K562 (cell line): ENCODE data around the gene FASTK. TPM values are rescaled to one million over a fixed set of nuclear protein-coding genes. Genes with fewer than 3 reads are reported as not detected.

Source experiments
- ATF7 ChIP-seq: fragments of 450-650 bp; IDR thresholded peaks from 2 replicates; pipeline ENCODE4 v1.7.1; 2014; ENCODE audit warnings: mild to moderate bottlenecking, moderate library complexity
- BRCA1 ChIP-seq, 2 experiments: fragments of 450-650 bp in 1 of 2; sonication (generic) in 1 of 2; formaldehyde crosslinking in 1 of 2; IDR thresholded peaks; 2 replicates each; pipeline versions ENCODE4 v1.5.0 to v1.6.1; 2017 to 2020; ENCODE audit warnings: mild to moderate bottlenecking in 1 of 2, missing genetic modification reagents in 1 of 2
- CHD2 ChIP-seq: IDR thresholded peaks from 2 replicates; pipeline ENCODE4 v1.6.1; 2011; ENCODE audit warnings: low read depth, low read length
- CTCF ChIP-seq, 3 experiments: IDR thresholded peaks in 2 of 3; conservative IDR thresholded peaks in 1 of 3; 2 replicates each; pipeline ENCODE4 v1.5.1; 2011 to 2012; ENCODE audit warnings: low read length in 3 of 3, mild to moderate bottlenecking in 3 of 3, control low read depth in 2 of 3, improper control_type of control experiment in 1 of 3, inconsistent platforms in 1 of 3, low read depth in 1 of 3, mixed read lengths in 1 of 3, moderate library complexity in 1 of 3; ENCODE audit not compliant: insufficient read depth in 2 of 3
- FOXM1 ChIP-seq, 2 experiments: fragments of 450-650 bp in 1 of 2; sonication (generic) in 1 of 2; formaldehyde crosslinking in 1 of 2; IDR thresholded peaks; 2 replicates each; pipeline versions ENCODE4 v1.6.1 to v1.9.0; 2017 to 2022; ENCODE audit warnings: low read depth in 2 of 2, mild to moderate bottlenecking in 2 of 2, missing genetic modification reagents in 1 of 2, moderate library complexity in 1 of 2
- HMG20B ChIP-seq: fragments of 250-450 bp; sonication (Bioruptor Pico); IDR thresholded peaks from 2 replicates; pipeline ENCODE4 v1.5.0; 2021; ENCODE audit warnings: mild to moderate bottlenecking
- HMGN3 ChIP-seq: IDR thresholded peaks from 2 replicates; pipeline ENCODE4 v1.6.1; 2011; ENCODE audit warnings: borderline replicate concordance, low read depth, mild to moderate bottlenecking, mixed read lengths, low read length; ENCODE audit not compliant: insufficient read length; ENCODE audit errors: extremely low read depth
- KDM2B ChIP-seq: fragments of 250-450 bp; sonication (Bioruptor Pico); IDR thresholded peaks from 2 replicates; pipeline ENCODE4 v1.8.0; 2021; ENCODE audit warnings: mild to moderate bottlenecking, moderate library complexity
- NCOA6 ChIP-seq: fragments of 450-650 bp; IDR thresholded peaks from 2 replicates; pipeline ENCODE4 v1.6.1; 2017; ENCODE audit warnings: mild to moderate bottlenecking
- NFIC ChIP-seq: fragments of 450-650 bp; IDR thresholded peaks from 2 replicates; pipeline ENCODE4 v1.6.1; 2017; ENCODE audit warnings: mild to moderate bottlenecking, inconsistent platforms
- RUNX1 ChIP-seq: sonication (generic); IDR thresholded peaks from 2 replicates; pipeline ENCODE4 v1.6.1; 2016; ENCODE audit warnings: antibody characterized with exemption, low read depth
- SRSF3 ChIP-seq: fragments of 200-400 bp; formaldehyde crosslinking; IDR thresholded peaks from 2 replicates; pipeline ENCODE4 v1.6.1; 2016; ENCODE audit warnings: mild to moderate bottlenecking, low read length, moderate library complexity; ENCODE audit not compliant: insufficient read depth
- TCF3 ChIP-seq: sonication (generic); formaldehyde crosslinking; IDR thresholded peaks from 2 replicates; pipeline ENCODE4 v1.4.0; 2020; ENCODE audit warnings: mild to moderate bottlenecking, missing genetic modification reagents
- TEAD1 ChIP-seq, 2 experiments: fragments of 450-650 bp in 1 of 2; sonication (generic) in 1 of 2; formaldehyde crosslinking; IDR thresholded peaks; 2 replicates each; pipeline versions ENCODE4 v1.4.0 to v1.8.0; 2020 to 2022; ENCODE audit warnings: mild to moderate bottlenecking in 2 of 2, missing genetic modification reagents in 1 of 2
- TFAM ChIP-seq: fragments of 250-450 bp; sonication (Bioruptor Pico); conservative IDR thresholded peaks from 2 replicates; pipeline ENCODE4 v1.5.0; 2021; ENCODE audit warnings: mild to moderate bottlenecking, moderate library complexity
- TRIM24 ChIP-seq, 2 experiments: fragments of 450-650 bp; IDR thresholded peaks; 2 replicates each; pipeline ENCODE4 v1.6.1; 2016
- ZNF347 ChIP-seq: fragments of 450-650 bp; formaldehyde crosslinking; IDR thresholded peaks from 2 replicates; pipeline ENCODE4 v1.4.0; 2020; ENCODE audit warnings: low read depth, mild to moderate bottlenecking, moderate library complexity
- ZNF408 ChIP-seq: fragments of 250-450 bp; sonication (Bioruptor Pico); IDR thresholded peaks from 2 replicates; pipeline ENCODE4 v1.4.0; 2020; ENCODE audit warnings: low read depth, mild to moderate bottlenecking, moderate library complexity
- ZNF511 ChIP-seq: sonication (generic); formaldehyde crosslinking; IDR thresholded peaks from 2 replicates; pipeline ENCODE4 v1.8.0; 2022; ENCODE audit warnings: mild to moderate bottlenecking, missing genetic modification reagents
- polyA plus RNA-seq, 8 experiments: library from polyadenylated mRNA; depleted of rRNA in 4 of 8; stranded (reverse) in 5 of 8; unstranded in 3 of 8; fragments of >200 nt; fragmentation: Nextera tagmentation in 2 of 8; fragmentation: Illumina TruSeq in 1 of 8; extraction: Ambion mirVana in 2 of 8; extraction: Trizol in 1 of 8; gene quantifications; 2 replicates each; pipeline versions ENCODE4 v1.2.1 to v1.2.3, GENCODE V29; 2011 to 2014; ENCODE audit warnings: inconsistent platforms in 1 of 8, missing spikeins in 1 of 8
- total RNA-seq, 7 experiments: library from RNA; depleted of rRNA in 6 of 7; stranded (reverse); fragments of >200 nt in 6 of 7; fragmentation: Illumina TruSeq in 2 of 7; extraction: Trizol in 2 of 7; gene quantifications; 2 replicates each; pipeline versions ENCODE4 v1.2.1 to v1.2.3, GENCODE V29; 2011 to 2021; ENCODE audit warnings: low replicate concordance in 1 of 7
- TF ChIP-seq, protein P1 (sequence below): fragments of 150-350 bp; conservative IDR thresholded peaks from 2 replicates; pipeline ENCODE4 v1.6.1; 2014; ENCODE audit warnings: low read length
- TF ChIP-seq, protein P2 (sequence below): sonication (generic); formaldehyde crosslinking; IDR thresholded peaks from 2 replicates; pipeline ENCODE4 v1.8.0; 2022; ENCODE audit warnings: missing genetic modification reagents, mild to moderate bottlenecking, borderline replicate concordance

The FASTK gene
- total and polyA plus RNA-seq, 9 of the 15 experiments (the other 6 are each of a cell fraction or from before 2014, with no cell fraction given), result 0.51 to 150 (median 48.2) TPM

DNA sequence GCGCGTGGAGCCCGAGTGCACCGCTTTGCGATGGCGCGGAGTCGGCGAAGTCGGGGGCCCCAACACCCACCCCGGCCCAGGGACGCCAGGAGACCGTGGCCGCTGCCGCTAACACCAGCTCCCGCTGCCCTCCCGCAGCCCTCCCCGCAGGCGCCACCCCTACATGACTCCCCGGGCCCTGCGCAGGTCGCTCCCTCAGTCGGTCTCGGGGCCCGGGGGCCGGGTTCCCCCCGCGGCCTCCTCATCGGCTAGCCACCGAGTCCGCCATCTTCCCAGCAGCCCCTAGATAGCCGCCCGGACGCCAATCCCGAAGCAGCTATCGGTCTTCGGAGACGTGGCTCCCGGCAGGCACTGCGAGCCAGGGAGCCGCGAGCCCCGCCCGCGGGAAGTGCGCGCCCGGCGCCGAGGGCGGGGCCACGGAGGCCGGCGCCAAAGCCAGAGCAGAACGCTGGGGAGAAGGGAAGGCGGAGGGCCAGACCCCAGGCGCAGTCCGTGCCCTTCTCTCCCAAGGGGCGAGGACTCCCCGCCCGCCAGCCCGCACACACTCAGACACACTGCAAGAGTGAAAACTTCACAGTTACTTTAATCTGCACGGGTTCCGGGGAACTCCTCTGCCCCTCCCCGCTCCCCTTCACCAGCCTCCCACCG is at the start of gene FASTK (continued):
- TF ChIP-seq, protein P1, sequence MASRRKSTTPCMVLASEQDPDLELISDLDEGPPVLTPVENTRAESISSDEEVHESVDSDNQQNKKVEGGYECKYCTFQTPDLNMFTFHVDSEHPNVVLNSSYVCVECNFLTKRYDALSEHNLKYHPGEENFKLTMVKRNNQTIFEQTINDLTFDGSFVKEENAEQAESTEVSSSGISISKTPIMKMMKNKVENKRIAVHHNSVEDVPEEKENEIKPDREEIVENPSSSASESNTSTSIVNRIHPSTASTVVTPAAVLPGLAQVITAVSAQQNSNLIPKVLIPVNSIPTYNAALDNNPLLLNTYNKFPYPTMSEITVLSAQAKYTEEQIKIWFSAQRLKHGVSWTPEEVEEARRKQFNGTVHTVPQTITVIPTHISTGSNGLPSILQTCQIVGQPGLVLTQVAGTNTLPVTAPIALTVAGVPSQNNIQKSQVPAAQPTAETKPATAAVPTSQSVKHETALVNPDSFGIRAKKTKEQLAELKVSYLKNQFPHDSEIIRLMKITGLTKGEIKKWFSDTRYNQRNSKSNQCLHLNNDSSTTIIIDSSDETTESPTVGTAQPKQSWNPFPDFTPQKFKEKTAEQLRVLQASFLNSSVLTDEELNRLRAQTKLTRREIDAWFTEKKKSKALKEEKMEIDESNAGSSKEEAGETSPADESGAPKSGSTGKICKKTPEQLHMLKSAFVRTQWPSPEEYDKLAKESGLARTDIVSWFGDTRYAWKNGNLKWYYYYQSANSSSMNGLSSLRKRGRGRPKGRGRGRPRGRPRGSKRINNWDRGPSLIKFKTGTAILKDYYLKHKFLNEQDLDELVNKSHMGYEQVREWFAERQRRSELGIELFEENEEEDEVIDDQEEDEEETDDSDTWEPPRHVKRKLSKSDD, result peak; percentile 88
- TF ChIP-seq BRCA1 (IDR thresholded peaks at IDR 0.05) (no peak), BRCA1 (CRISPR knock-in tag; IDR thresholded peaks at IDR 0.05) (no peak), ZNF347 (CRISPR knock-in tag) (no peak), HMG20B (no peak), KDM2B (peak; percentile 22), TCF3 (no peak; the same call in 1 of the 2 replicates), ZNF408 (CRISPR knock-in tag) (no peak), TRIM24 (IDR thresholded peaks at IDR 0.05) (no peak), SRSF3 (no peak), NCOA6 (no peak), CTCF (IDR thresholded peaks at IDR 0.05 in 2 of 3, conservative IDR thresholded peaks at IDR 0.05 in 1 of 3; ENCODE audit: insufficient read depth in 2 of 3, low read depth in 1 of 3, low read length in 3 of 3) (no peak), FOXM1 (IDR thresholded peaks at IDR 0.05; ENCODE audit: low read depth) (no peak), FOXM1 (CRISPR knock-in tag; IDR thresholded peaks at IDR 0.05; ENCODE audit: low read depth) (no peak; the same call in none of the 2 replicates), TFAM (no peak), NFIC (peak; percentile 55), HMGN3 (peak; percentile 96), ZNF511 (CRISPR knock-in tag) (no peak; the same call in none of the 2 replicates), TEAD1 (CRISPR knock-in tag; IDR thresholded peaks at IDR 0.05) (0 out of 4 replicates have a peak, but pooled peaks of 1 of the 2 experiments have one; percentile 22), RUNX1 (no peak), ATF7 (peak; percentile 76), CHD2 (peak; percentile 54; the same call in 1 of the 2 replicates)
- TF ChIP-seq, protein P2, sequence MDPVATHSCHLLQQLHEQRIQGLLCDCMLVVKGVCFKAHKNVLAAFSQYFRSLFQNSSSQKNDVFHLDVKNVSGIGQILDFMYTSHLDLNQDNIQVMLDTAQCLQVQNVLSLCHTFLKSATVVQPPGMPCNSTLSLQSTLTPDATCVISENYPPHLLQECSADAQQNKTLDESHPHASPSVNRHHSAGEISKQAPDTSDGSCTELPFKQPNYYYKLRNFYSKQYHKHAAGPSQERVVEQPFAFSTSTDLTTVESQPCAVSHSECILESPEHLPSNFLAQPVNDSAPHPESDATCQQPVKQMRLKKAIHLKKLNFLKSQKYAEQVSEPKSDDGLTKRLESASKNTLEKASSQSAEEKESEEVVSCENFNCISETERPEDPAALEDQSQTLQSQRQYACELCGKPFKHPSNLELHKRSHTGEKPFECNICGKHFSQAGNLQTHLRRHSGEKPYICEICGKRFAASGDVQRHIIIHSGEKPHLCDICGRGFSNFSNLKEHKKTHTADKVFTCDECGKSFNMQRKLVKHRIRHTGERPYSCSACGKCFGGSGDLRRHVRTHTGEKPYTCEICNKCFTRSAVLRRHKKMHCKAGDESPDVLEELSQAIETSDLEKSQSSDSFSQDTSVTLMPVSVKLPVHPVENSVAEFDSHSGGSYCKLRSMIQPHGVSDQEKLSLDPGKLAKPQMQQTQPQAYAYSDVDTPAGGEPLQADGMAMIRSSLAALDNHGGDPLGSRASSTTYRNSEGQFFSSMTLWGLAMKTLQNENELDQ, result no peak
